NAMALWA (cell line): ENCODE data around the gene CSPG4.
"Not testable (repeated sequence)": the region's sequence is repeated elsewhere in the genome, so short reads cannot be mapped to it uniquely, and the experiment has no call there.

Experiments used
- DNase-seq: peaks from one replicate; pipeline ENCODE4 v3.0.0-alpha.2; 2015; ENCODE audit warnings: low spot score

The CSPG4 gene

GRCh38 chr15:75725006-75725718 is 12.5 kb upstream of the CSPG4 start:
- DNase-seq: no peak

GRCh38 chr15:75723847-75724660 is 11.4 kb upstream of the CSPG4 start:
- DNase-seq: peak; percentile 79

GRCh38 chr15:75723171-75723846 is 10.7 kb upstream of the CSPG4 start:
- DNase-seq: no peak

- no peak for DNase-seq
Measured at GRCh38 chr15:75721923-75722870, 9.5 kb upstream of the CSPG4 start.

- DNase-seq: no peak
Measured at GRCh38 chr15:75721480-75721922, 8.9 kb upstream of the CSPG4 start.

GRCh38 chr15:75720787-75721479 is 8.3 kb upstream of the CSPG4 start:
- DNase-seq: peak; percentile 83

GRCh38 chr15:75720297-75720696 is 7.6 kb upstream of the CSPG4 start:
- DNase-seq: no peak

- DNase-seq: no peak
Measured at GRCh38 chr15:75718328-75718727, 5.7 kb upstream of the CSPG4 start.

GRCh38 chr15:75717001-75717400 is 4.4 kb upstream of the CSPG4 start:
- not testable (repeated sequence) for DNase-seq

- DNase-seq: not testable (repeated sequence)
Measured at GRCh38 chr15:75716249-75716950, 3.8 kb upstream of the CSPG4 start.

- not testable (repeated sequence) for DNase-seq
Measured at GRCh38 chr15:75715312-75715832, 2.7 kb upstream of the CSPG4 start.

GRCh38 chr15:75714195-75714594 is 1.5 kb upstream of the CSPG4 start:
- no peak for DNase-seq

GRCh38 chr15:75713338-75713895 is 769 bp upstream of the CSPG4 start:
- no peak for DNase-seq

- not testable (repeated sequence) for DNase-seq
Measured at GRCh38 chr15:75711495-75711894, 1.2 kb downstream of the CSPG4 start.

- DNase-seq: not testable (repeated sequence)
Measured at GRCh38 chr15:75710874-75711273, 1.8 kb downstream of the CSPG4 start.

- DNase-seq: not testable (repeated sequence)
Measured at GRCh38 chr15:75709458-75709857, 3.2 kb downstream of the CSPG4 start.

GRCh38 chr15:75706682-75706954 is 6.0 kb downstream of the CSPG4 start:
- DNase-seq: no peak

- no peak for DNase-seq
Measured at GRCh38 chr15:75705854-75706681, 6.6 kb downstream of the CSPG4 start.

- not testable (repeated sequence) for DNase-seq
Measured at GRCh38 chr15:75705375-75705774, 7.3 kb downstream of the CSPG4 start.
